Measurements from ENCODE around the gene TSPAN5. TPM values are rescaled to one million over a fixed set of nuclear protein-coding genes. Genes with fewer than 3 reads are reported as not detected.

Gene TSPAN5
- total and polyA plus RNA-seq, 9 of the 15 experiments (the other 6 are each of a cell fraction or from before 2014, with no cell fraction given) = 0.58 to 6.6 (median 0.73) TPM

- in situ Hi-C loops (cut with MboI) (no loop called here), intact Hi-C loops (cut with micrococcal nuclease) (no loop called here)
- Histone ChIP-seq H3K4me2 (ENCODE audit: insufficient read depth, low read length) (no peak overlapping the region), H4K20me1 (replicated peaks; ENCODE audit: control insufficient read depth, insufficient read depth, low read length) (no peaks in the 10 kb centered on the region), H3K79me2 (ENCODE audit: control insufficient read depth, insufficient read depth, low read length) (no peaks in the 10 kb centered on the region), H3K27ac (ENCODE audit: extremely low read depth, low read depth, low read length) (no peak overlapping the region), H3K4me3 (no peak overlapping the region), H3K9me1 (ENCODE audit: control insufficient read depth, insufficient read depth, low read length) (no peaks in the 10 kb centered on the region), H3K9me3 (replicated peaks; ENCODE audit: control insufficient read depth, insufficient read depth, low read depth, low read length) (no peaks in the 10 kb centered on the region), H3K9ac (ENCODE audit: insufficient read depth in 1 of 2, low read depth in 2 of 2, low read length in 2 of 2) (no peak overlapping the region; a peak in 1 of 4 replicates), H3K27me3 (ENCODE audit: control insufficient read depth in 2 of 2, insufficient read depth in 2 of 2, low read length in 2 of 2) (peaks cover 4 to 13% of the 10 kb centered on the region in 2 experiments; a peak in 2 of 5 replicates), H3K4me1 (replicated peaks in 1 of 2; ENCODE audit: control insufficient read depth in 2 of 2, insufficient read depth in 2 of 2, low read length in 2 of 2) (no peaks in the 10 kb centered on the region; a peak in 2 of 5 replicates), H2AFZ (ENCODE audit: low read depth, low read length) (no peak overlapping the region), H3K36me3 (ENCODE audit: control insufficient read depth, insufficient read depth, low read length) (no peaks in the 10 kb centered on the region)
- CTCF ChIA-PET (ENCODE audit: low intra/inter-chr PET ratio) = no interaction called here
- POLR2A ChIA-PET = interaction anchor here (0.5 to 1.2 kb wide), 3 partner anchors 11 to 24 kb away, joined by 3 read pairs; no protein-coding TSS in a partner anchor
- no peak for TF ChIP-seq FOXJ2 (tag; IDR thresholded peaks at IDR 0.05)
- no peak for TF ChIP-seq NR0B1 (IDR thresholded peaks at IDR 0.05; ENCODE audit: partially characterized antibody)
- TF ChIP-seq, protein P1, sequence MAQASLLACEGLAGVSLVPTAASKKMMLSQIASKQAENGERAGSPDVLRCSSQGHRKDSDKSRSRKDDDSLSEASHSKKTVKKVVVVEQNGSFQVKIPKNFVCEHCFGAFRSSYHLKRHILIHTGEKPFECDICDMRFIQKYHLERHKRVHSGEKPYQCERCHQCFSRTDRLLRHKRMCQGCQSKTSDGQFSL (CRISPR knock-in tag; IDR thresholded peaks at IDR 0.05) = no peak
- TF ChIP-seq, protein P1 (tag; IDR thresholded peaks at IDR 0.05) = no peak
- TF ChIP-seq ZNF57 (CRISPR knock-in tag; IDR thresholded peaks at IDR 0.05) = no peak
- no peak for TF ChIP-seq ARID2 (IDR thresholded peaks at IDR 0.05)
- TF ChIP-seq SOX6 (IDR thresholded peaks at IDR 0.05) = no peak
- TF ChIP-seq NFE2L1 (tag; IDR thresholded peaks at IDR 0.05; ENCODE audit: borderline replicate concordance, low read depth) = no peak
- TF ChIP-seq TAF7 (tag; IDR thresholded peaks at IDR 0.05) = no peak
- TF ChIP-seq FOXA1 (IDR thresholded peaks at IDR 0.05; ENCODE audit: borderline replicate concordance) = no peak
- TF ChIP-seq ZC3H4 (CRISPR knock-in tag; IDR thresholded peaks at IDR 0.05; ENCODE audit: borderline replicate concordance) = no peak
- no peak for TF ChIP-seq SMAD2 (IDR thresholded peaks at IDR 0.05; ENCODE audit: low read depth, low read length)
- TF ChIP-seq BHLHE40 (IDR thresholded peaks at IDR 0.05; ENCODE audit: low read length) = no peak
- no peak for TF ChIP-seq ASH1L (IDR thresholded peaks at IDR 0.05; ENCODE audit: borderline replicate concordance, low read depth, partially characterized antibody)
- TF ChIP-seq RBFOX2 (IDR thresholded peaks at IDR 0.05; ENCODE audit: low read depth, low read length) = no peak
- TF ChIP-seq EWSR1 (IDR thresholded peaks at IDR 0.05; ENCODE audit: borderline replicate concordance, low read depth, partially characterized antibody) = no peak
- no peak for TF ChIP-seq MYC (IDR thresholded peaks at IDR 0.05; ENCODE audit: low read depth, low read length)
- TF ChIP-seq MYC (CRISPR knock-in tag; IDR thresholded peaks at IDR 0.05; ENCODE audit: borderline replicate concordance, low read depth) = no peak
- TF ChIP-seq ZBTB8A (IDR thresholded peaks at IDR 0.05; ENCODE audit: partially characterized antibody) = no peak
- no peak for TF ChIP-seq POU5F1 (IDR thresholded peaks at IDR 0.05; ENCODE audit: borderline replicate concordance, low read depth, low read length, partially characterized antibody)
- TF ChIP-seq ATF4 (CRISPR knock-in tag; IDR thresholded peaks at IDR 0.05) = no peak
- ATAC-seq (no peak), FAIRE-seq (no peak), DNase-seq (ENCODE audit: extremely low read depth in 1 of 4, low spot score in 3 of 4) (no peak)
- BruUV-seq (replicated peaks) = no TSS peak
- 20% methylated on average over 7 of the region's 7 CpGs for WGBS (ENCODE audit: insufficient coverage, low coverage, missing lambda C conversion rate)
Observed at GRCh38 chr4:98496152-98496845, 162.1 kb downstream of the TSPAN5 start.

Data from K562 (cell line).